Peyer's patch (tissue), 4 donors: ENCODE results near the gene XKR8.

ENCODE experiments used
- CTCF ChIP-seq, 6 experiments: fragments of 450-650 bp in 4 of 6; fragments of 200-600 bp in 2 of 6; sonication (generic) in 1 of 6; IDR thresholded peaks; one replicate each; pipeline ENCODE4 v1.5.1; 2017 to 2019; ENCODE audit warnings: antibody characterized with exemption in 6 of 6, mild to moderate bottlenecking in 3 of 6, moderate library complexity in 1 of 6
- POLR2A ChIP-seq, 2 donors: fragments of 450-650 bp; IDR thresholded peaks; one replicate each; pipeline ENCODE4 v1.5.1; 2017; ENCODE audit warnings: antibody characterized with exemption in 2 of 2, mild to moderate bottlenecking in 2 of 2, moderate library complexity in 2 of 2

GRCh38 chr1:27940870-27941560 is 18.8 kb upstream of the XKR8 start:
- TF ChIP-seq POLR2A (IDR thresholded peaks at IDR 0.05) (no peak), CTCF (IDR thresholded peaks at IDR 0.05) (no peak)
